Upper lobe of left lung (tissue), 6 donors: ENCODE measurements around the gene CDH13. TPM values are rescaled to one million over a fixed set of nuclear protein-coding genes. Genes with fewer than 3 reads are reported as not detected.

Experiments used
- ATAC-seq, 2 donors: fragments of 200-7000 bp; cut with Tn5 transposase; one replicate each; pipeline ENCODE4 v1.9.1; 2022; ENCODE audit warnings: mild to moderate bottlenecking in 2 of 2, moderate library complexity in 2 of 2; ENCODE audit not compliant: low FRiP score in 2 of 2
- DNase-seq, 2 donors: peaks; one replicate each; pipeline ENCODE4 v3.0.0-alpha.2; 2019 to 2020
- H3K27ac ChIP-seq, 4 donors: fragments of 200-600 bp; sonication (generic); one replicate each; pipeline ENCODE4 v1.5.1; 2016 to 2019
- H3K27me3 ChIP-seq, 4 donors: fragments of 200-600 bp; sonication (generic); one replicate each; pipeline ENCODE4 v1.5.1; 2017 to 2019
- H3K36me3 ChIP-seq, 4 donors: fragments of 200-600 bp; sonication (generic); one replicate each; pipeline ENCODE4 v1.5.1; 2016 to 2019
- H3K4me1 ChIP-seq, 4 donors: fragments of 200-600 bp; sonication (generic); one replicate each; pipeline ENCODE4 v1.5.1; 2018 to 2019
- H3K4me3 ChIP-seq, 4 donors: fragments of 200-600 bp; sonication (generic); one replicate each; pipeline ENCODE4 v1.5.1; 2017 to 2019; ENCODE audit warnings: mild to moderate bottlenecking in 2 of 4, moderate library complexity in 1 of 4
- H3K9me3 ChIP-seq, 4 donors: fragments of 200-600 bp; sonication (generic); one replicate each; pipeline ENCODE4 v1.5.1; 2018 to 2019
- CTCF ChIP-seq, 6 experiments: fragments of 450-650 bp in 4 of 6; fragments of 200-600 bp in 2 of 6; sonication (generic) in 2 of 6; IDR thresholded peaks; one replicate each; pipeline ENCODE4 v1.5.1; 2016 to 2019; ENCODE audit warnings: antibody characterized with exemption in 6 of 6
- EP300 ChIP-seq, 4 donors: sonication (generic); formaldehyde crosslinking; IDR thresholded peaks; one replicate each; pipeline ENCODE4 v1.5.1; 2017; ENCODE audit warnings: antibody characterized with exemption in 4 of 4, control low read depth in 2 of 4
- POLR2A ChIP-seq, 4 donors: fragments of 450-650 bp; IDR thresholded peaks; one replicate each; pipeline ENCODE4 v1.5.1; 2016 to 2017; ENCODE audit warnings: antibody characterized with exemption in 4 of 4, mild to moderate bottlenecking in 2 of 4
- POLR2AphosphoS5 ChIP-seq, 2 donors: sonication (generic); formaldehyde crosslinking; IDR thresholded peaks; one replicate each; pipeline ENCODE4 v1.5.1; 2017; ENCODE audit warnings: antibody characterized with exemption in 2 of 2
- WGBS, 2 donors: methylation state at CpG; one replicate each; pipeline ENCODE4 v1.1.5; 2017 to 2018; 5-methylcytosine and 5-hydroxymethylcytosine counted together
- total RNA-seq, 6 donors: library from RNA; depleted of rRNA in 4 of 6; stranded (reverse); fragments of >200 nt in 4 of 6; gene quantifications; one replicate each; pipeline versions ENCODE4 v1.1.0 to v1.2.1, GENCODE V29; 2016 to 2021
- donor health status: DM: no; HTN: no; CAD: no; lungs with moderate emphysema.
- donor health status: DM: no; HTN: yes; CAD: no; lungs with severe emphysema.

The CDH13 gene
- total RNA-seq, 6 donors from 2014 or later: 11.3 to 39.8 (median 19.9) TPM

DNA sequence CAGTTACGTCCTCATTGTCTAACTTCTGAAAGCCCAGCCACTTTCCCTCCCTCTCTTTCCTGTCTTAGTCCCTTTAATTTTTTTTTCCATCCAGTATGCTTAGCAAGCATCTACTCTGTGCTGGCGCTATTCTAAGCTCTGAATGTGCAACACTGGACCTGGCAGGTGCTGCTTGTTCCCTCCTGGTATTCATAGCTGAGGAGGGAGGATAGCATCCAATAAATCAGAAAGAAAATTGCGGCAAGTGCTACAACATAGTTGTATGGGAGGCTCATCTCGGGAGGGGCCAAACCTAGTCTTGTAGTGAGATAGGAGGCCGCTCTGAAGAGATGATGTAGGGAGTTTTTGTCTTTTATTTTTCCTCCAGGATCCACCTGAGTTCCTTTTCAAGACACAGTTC lies 723.7 kb downstream of the CDH13 start:
- Histone ChIP-seq H3K27me3 (no peaks in the 10 kb centered on the region), H3K27ac (no peak overlapping the region), H3K9me3 (no peaks in the 10 kb centered on the region), H3K36me3 (no peaks in the 10 kb centered on the region), H3K4me1 (no peaks in the 10 kb centered on the region), H3K4me3 (no peak overlapping the region)
- TF ChIP-seq CTCF (IDR thresholded peaks at IDR 0.05) (no peak), POLR2AphosphoS5 (IDR thresholded peaks at IDR 0.05) (no peak), EP300 (IDR thresholded peaks at IDR 0.05) (no peak)
- DNase-seq: no peak
- ATAC-seq: no peak
- WGBS, 2 donors: 84 to 88% methylated on average over 5 of the region's 5 CpGs

GRCh38 chr16:83351846-83352245 lies 725.1 kb downstream of the CDH13 start:
- ATAC-seq: no peak
- Histone ChIP-seq H3K36me3 (no peaks in the 10 kb centered on the region), H3K27me3 (no peaks in the 10 kb centered on the region), H3K9me3 (no peaks in the 10 kb centered on the region), H3K4me1 (no peaks in the 10 kb centered on the region), H3K27ac (no peak overlapping the region), H3K4me3 (no peak overlapping the region)
- DNase-seq: no peak
- 56 to 67% methylated on average over 2 of the region's 2 CpGs for WGBS, 2 donors
- TF ChIP-seq POLR2A (IDR thresholded peaks at IDR 0.05): no peak
- no peak for TF ChIP-seq POLR2AphosphoS5 (IDR thresholded peaks at IDR 0.05)
- no peak for TF ChIP-seq EP300 (IDR thresholded peaks at IDR 0.05)
- no peak for TF ChIP-seq CTCF (IDR thresholded peaks at IDR 0.05)

DNA sequence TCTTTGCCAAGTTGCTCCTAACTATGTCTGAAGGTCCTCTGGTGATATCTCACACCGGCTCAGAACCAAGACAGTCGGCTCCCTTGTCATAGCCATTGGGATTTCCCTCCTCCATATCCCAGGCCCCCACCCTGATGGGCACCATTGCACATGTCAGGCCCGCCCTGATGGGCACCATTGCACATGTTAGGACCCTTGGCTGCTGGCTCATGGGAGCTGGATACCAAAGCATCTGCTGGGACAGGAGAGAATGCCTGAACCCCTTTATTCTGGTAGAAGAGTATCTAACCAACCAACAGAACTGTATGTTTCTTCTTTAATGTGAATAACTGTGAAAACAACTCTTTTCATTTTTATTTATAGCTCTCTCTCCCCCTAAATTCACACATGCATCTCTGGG lies 726.5 kb downstream of the CDH13 start:
- H3K9me3 ChIP-seq: no peaks in the 10 kb centered on the region
- no peak overlapping the region for H3K27ac ChIP-seq
- ATAC-seq (peak in 1 of 2 donors; percentile 42), DNase-seq (no peak)
- no peaks in the 10 kb centered on the region for H3K36me3 ChIP-seq
- no peaks in the 10 kb centered on the region for H3K4me1 ChIP-seq
- no peak for TF ChIP-seq POLR2A (IDR thresholded peaks at IDR 0.05)
- WGBS, 2 donors: 80 to 83% methylated on average over 3 of the region's 3 CpGs
- no peaks in the 10 kb centered on the region for H3K27me3 ChIP-seq
- no peak overlapping the region for H3K4me3 ChIP-seq

GRCh38 chr16:83354015-83354414 lies 727.2 kb downstream of the CDH13 start:
- H3K36me3 ChIP-seq: no peaks in the 10 kb centered on the region
- ATAC-seq (no peak), DNase-seq (no peak)
- no peak overlapping the region for H3K4me3 ChIP-seq
- H3K27me3 ChIP-seq: no peaks in the 10 kb centered on the region
- TF ChIP-seq CTCF (IDR thresholded peaks at IDR 0.05) (no peak), POLR2A (IDR thresholded peaks at IDR 0.05) (no peak), EP300 (IDR thresholded peaks at IDR 0.05) (no peak), POLR2AphosphoS5 (IDR thresholded peaks at IDR 0.05) (no peak)
- no peaks in the 10 kb centered on the region for H3K9me3 ChIP-seq
- no peak overlapping the region for H3K27ac ChIP-seq
- 78 to 83% methylated on average over 7 of the region's 7 CpGs for WGBS, 2 donors
- H3K4me1 ChIP-seq: no peaks in the 10 kb centered on the region

DNA sequence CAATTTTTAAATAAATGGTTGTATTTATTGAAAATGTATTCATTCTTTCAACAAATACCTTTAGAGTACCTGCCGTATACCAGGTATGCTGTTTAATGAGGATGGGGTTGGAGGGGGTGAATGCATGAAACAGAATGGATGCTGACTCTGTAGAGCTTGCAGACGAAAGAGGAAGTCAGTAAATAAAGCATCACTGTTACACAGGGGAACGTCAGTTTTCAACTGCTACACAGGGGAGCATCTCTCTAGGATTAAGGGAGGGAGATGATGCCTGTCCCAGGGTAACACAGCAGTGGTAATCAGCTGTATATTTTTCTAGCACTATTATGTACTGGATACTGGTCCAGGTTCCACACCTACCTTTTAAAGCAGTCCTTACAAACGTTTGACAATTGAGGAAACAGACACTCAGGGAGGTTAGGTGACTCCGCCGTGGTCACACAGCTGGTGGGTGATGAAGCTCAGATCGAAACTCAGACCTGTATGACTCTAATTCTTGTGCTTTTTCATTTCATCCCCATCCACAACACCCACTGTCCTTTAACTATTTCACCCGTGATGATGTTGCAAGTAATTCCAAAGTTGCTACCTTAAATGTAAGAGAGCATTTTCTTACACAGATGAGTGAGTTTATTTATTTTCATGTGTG lies 728.9 kb downstream of the CDH13 start:
- whole genome bisulfite sequencing, 2 donors: 48 to 59% methylated on average over 8 of the region's 8 CpGs
- Histone ChIP-seq H3K36me3 (no peaks in the 10 kb centered on the region), H3K27me3 (no peaks in the 10 kb centered on the region), H3K4me1 (no peaks in the 10 kb centered on the region), H3K9me3 (no peaks in the 10 kb centered on the region), H3K27ac (no peak overlapping the region), H3K4me3 (no peak overlapping the region)
- no peak for TF ChIP-seq POLR2AphosphoS5 (IDR thresholded peaks at IDR 0.05)
- no peak for TF ChIP-seq EP300 (IDR thresholded peaks at IDR 0.05)
- no peak for TF ChIP-seq POLR2A (IDR thresholded peaks at IDR 0.05)
- DNase-seq (no peak), ATAC-seq (no peak)

GRCh38 chr16:83356266-83356665 lies 729.5 kb downstream of the CDH13 start:
- TF ChIP-seq EP300 (IDR thresholded peaks at IDR 0.05) (no peak), CTCF (IDR thresholded peaks at IDR 0.05) (peak in 5 of 6 experiments; percentile 39 to 54 (median 46))
- H3K27me3 ChIP-seq: no peaks in the 10 kb centered on the region
- no peak overlapping the region for H3K27ac ChIP-seq
- no peak overlapping the region for H3K4me3 ChIP-seq
- DNase-seq (no peak), ATAC-seq (peak in 1 of 2 donors; percentile 56)
- H3K36me3 ChIP-seq: no peaks in the 10 kb centered on the region
- 1 to 3% methylated on average over 4 of the region's 4 CpGs for WGBS, 2 donors
- no peaks in the 10 kb centered on the region for H3K9me3 ChIP-seq
- H3K4me1 ChIP-seq: no peaks in the 10 kb centered on the region
